Fibroblast of lung (primary cell): ENCODE data around the gene IRF2. TPM values are rescaled to one million over a fixed set of nuclear protein-coding genes. Genes with fewer than 3 reads are reported as not detected.

Experiments
- DNase-seq, 2 donors: peaks; one replicate each; pipeline versions ENCODE4 v3.0.0 to v3.0.0-alpha.2; 2010; ENCODE audit warnings: low read depth in 2 of 2
- H2AFZ ChIP-seq: 2 replicates; pipeline ENCODE4 v1.5.1; 2012; ENCODE audit warnings: low read length, control low read depth, inconsistent platforms
- H3K27ac ChIP-seq: 2 replicates; pipeline ENCODE4 v1.5.1; 2011; ENCODE audit warnings: low read length, control low read depth; ENCODE audit not compliant: insufficient read depth
- H3K27me3 ChIP-seq: 2 replicates; pipeline ENCODE4 v1.5.1; 2011; ENCODE audit warnings: mild to moderate bottlenecking, low read length; ENCODE audit not compliant: control insufficient read depth, insufficient read depth
- H3K36me3 ChIP-seq: 2 replicates; pipeline ENCODE4 v1.5.1; 2011; ENCODE audit warnings: low read length; ENCODE audit not compliant: control insufficient read depth, insufficient read depth
- H3K4me1 ChIP-seq: 2 replicates; pipeline ENCODE4 v1.5.1; 2011; ENCODE audit warnings: low read length; ENCODE audit not compliant: control insufficient read depth, insufficient read depth; ENCODE audit errors: extremely low read depth
- H3K4me2 ChIP-seq: 2 replicates; pipeline ENCODE4 v1.5.1; 2011; ENCODE audit warnings: low read length, control low read depth; ENCODE audit not compliant: insufficient read depth; ENCODE audit errors: extremely low read depth
- H3K4me3 ChIP-seq, 4 experiments: fragments of 200-600 bp in 1 of 4; sonication (generic) in 1 of 4; replicated peaks in 1 of 4; 2 replicates each; pipeline ENCODE4 v1.5.1; 2011 to 2016; ENCODE audit warnings: low read length in 4 of 4, low read depth in 3 of 4, mild to moderate bottlenecking in 3 of 4, control low read depth in 2 of 4, inconsistent platforms in 1 of 4, mixed read lengths in 1 of 4; ENCODE audit not compliant: insufficient read depth in 1 of 4; ENCODE audit errors: control extremely low read depth in 1 of 4
- H3K79me2 ChIP-seq: 2 replicates; pipeline ENCODE4 v1.5.1; 2012; ENCODE audit warnings: mild to moderate bottlenecking, low read length, inconsistent platforms; ENCODE audit not compliant: control insufficient read depth, insufficient read depth
- H3K9ac ChIP-seq: 2 replicates; pipeline ENCODE4 v1.5.1; 2011; ENCODE audit warnings: mild to moderate bottlenecking, low read length, control low read depth; ENCODE audit not compliant: insufficient read depth
- H3K9me3 ChIP-seq: 2 replicates; pipeline ENCODE4 v1.5.1; 2012; ENCODE audit warnings: low read depth, low read length; ENCODE audit not compliant: control insufficient read depth, insufficient read depth
- H4K20me1 ChIP-seq: 2 replicates; pipeline ENCODE4 v1.5.1; 2011; ENCODE audit warnings: low read length; ENCODE audit not compliant: control insufficient read depth, insufficient read depth; ENCODE audit errors: extremely low read depth
- CTCF ChIP-seq, 2 donors: IDR thresholded peaks in 1 of 2; conservative IDR thresholded peaks in 1 of 2; 1 replicate in 1 of 2; 2 replicates in 1 of 2; pipeline ENCODE4 v1.5.1; 2011 to 2012; ENCODE audit warnings: low read length in 2 of 2, control low read depth in 1 of 2, inconsistent platforms in 1 of 2, low read depth in 1 of 2, mild to moderate bottlenecking in 1 of 2
- EZH2 ChIP-seq: IDR thresholded peaks from 2 replicates; pipeline ENCODE4 v1.5.1; 2012; ENCODE audit warnings: low read length, control low read depth, mild to moderate bottlenecking; ENCODE audit errors: missing control alignments
- polyA plus RNA-seq, 2 donors: library from polyadenylated mRNA; depleted of rRNA in 1 of 2; stranded (reverse) in 1 of 2; unstranded in 1 of 2; fragments of >200 nt; gene quantifications; 2 replicates each; pipeline ENCODE4 v1.2.1, GENCODE V29; 2011 to 2012; ENCODE audit warnings: missing spikeins in 1 of 2
- total RNA-seq: library from RNA; depleted of rRNA; stranded (reverse); fragments of >200 nt; gene quantifications from 2 replicates; pipeline ENCODE4 v1.2.1, GENCODE V29; 2014

The IRF2 gene
- total and polyA plus RNA-seq, 2 donors (not counting 1 experiment from before 2014, with no cell fraction given): 30.9 to 42.3 TPM

- Histone ChIP-seq H3K4me1 (peaks cover 10% of the 10 kb centered on the region), H3K27me3 (no peaks in the 10 kb centered on the region), H3K79me2 (no peaks in the 10 kb centered on the region), H2AFZ (no peak overlapping the region), H3K4me3 (no peak overlapping the region), H3K36me3 (no peaks in the 10 kb centered on the region), H4K20me1 (no peaks in the 10 kb centered on the region), H3K9ac (no peak overlapping the region), H3K9me3 (no peaks in the 10 kb centered on the region), H3K4me2 (no peak overlapping the region), H3K27ac (no peak overlapping the region)
- no peak for DNase-seq
- TF ChIP-seq CTCF (conservative IDR thresholded peaks at IDR 0.05 in 1 of 2, IDR thresholded peaks at IDR 0.05 in 1 of 2; ENCODE audit: low read depth in 1 of 2, low read length in 2 of 2): no peak
- no peak for TF ChIP-seq EZH2
Observed at GRCh38 chr4:184397516-184398163, 76.7 kb downstream of the IRF2 start.

GRCh38 chr4:184396570-184397515 is 77.5 kb downstream of the IRF2 start:
- no peak overlapping the region for H3K4me3 ChIP-seq
- H3K4me2 ChIP-seq: no peak overlapping the region
- TF ChIP-seq CTCF (conservative IDR thresholded peaks at IDR 0.05 in 1 of 2, IDR thresholded peaks at IDR 0.05 in 1 of 2; ENCODE audit: low read depth in 1 of 2, low read length in 2 of 2) (no peak), EZH2 (no peak)
- no peaks in the 10 kb centered on the region for H3K79me2 ChIP-seq
- DNase-seq: no peak
- H3K9me3 ChIP-seq: no peaks in the 10 kb centered on the region
- H3K27ac ChIP-seq: no peak overlapping the region
- H3K27me3 ChIP-seq: no peaks in the 10 kb centered on the region
- H3K9ac ChIP-seq: no peak overlapping the region
- no peaks in the 10 kb centered on the region for H4K20me1 ChIP-seq
- peaks cover 10% of the 10 kb centered on the region for H3K4me1 ChIP-seq
- no peaks in the 10 kb centered on the region for H3K36me3 ChIP-seq
- no peak overlapping the region for H2AFZ ChIP-seq

- no peak overlapping the region for H2AFZ ChIP-seq
- H3K27me3 ChIP-seq: no peaks in the 10 kb centered on the region
- no peak overlapping the region for H3K4me3 ChIP-seq
- H3K9me3 ChIP-seq: no peaks in the 10 kb centered on the region
- TF ChIP-seq EZH2: no peak
- TF ChIP-seq CTCF (conservative IDR thresholded peaks at IDR 0.05 in 1 of 2, IDR thresholded peaks at IDR 0.05 in 1 of 2; ENCODE audit: low read depth in 1 of 2, low read length in 2 of 2): no peak
- H3K79me2 ChIP-seq: no peaks in the 10 kb centered on the region
- no peak overlapping the region for H3K27ac ChIP-seq
- peaks cover 5% of the 10 kb centered on the region for H3K36me3 ChIP-seq
- H3K4me2 ChIP-seq: no peak overlapping the region
- DNase-seq: no peak
- no peaks in the 10 kb centered on the region for H4K20me1 ChIP-seq
- no peak overlapping the region for H3K9ac ChIP-seq
- peaks cover 8% of the 10 kb centered on the region for H3K4me1 ChIP-seq
Observed at GRCh38 chr4:184395971-184396391, 78.4 kb downstream of the IRF2 start.
